GM18861 (cell line): ENCODE data around the gene PRSS48.
"Not testable (repeated sequence)": the region's sequence is repeated elsewhere in the genome, so short reads cannot be mapped to it uniquely, and the experiment has no call there.

Source experiments
- ATAC-seq: cut with Tn5 transposase; IDR thresholded peaks from one replicate; pipeline ENCODE4 v1.9.1; 2021; ENCODE audit not compliant: unreplicated experiment

Gene PRSS48

GRCh38 chr4:151260526-151260925, 16.4 kb upstream of the PRSS48 start:
- no peak for ATAC-seq

- no peak for ATAC-seq
These were observed 13.5 kb upstream of the PRSS48 start for GRCh38 chr4:151263455-151263854.

- ATAC-seq, result no peak
These were observed 10.5 kb upstream of the PRSS48 start for GRCh38 chr4:151266497-151266896.

GRCh38 chr4:151267104-151267503, 9.9 kb upstream of the PRSS48 start:
- ATAC-seq, result no peak

GRCh38 chr4:151267822-151268535, 9.0 kb upstream of the PRSS48 start:
- ATAC-seq, result no peak

GRCh38 chr4:151268905-151269304, 8.1 kb upstream of the PRSS48 start:
- ATAC-seq, result not testable (repeated sequence)

- ATAC-seq, result no peak
These were observed 7.7 kb downstream of the PRSS48 start for GRCh38 chr4:151284534-151285245.

GRCh38 chr4:151287409-151287808, 10.4 kb downstream of the PRSS48 start:
- ATAC-seq, result no peak

GRCh38 chr4:151291485-151291884, 14.5 kb downstream of the PRSS48 start:
- ATAC-seq, result no peak

- no peak for ATAC-seq
These were observed 15.1 kb downstream of the PRSS48 start for GRCh38 chr4:151292038-151292437.

GRCh38 chr4:151294833-151295496, 18.0 kb downstream of the PRSS48 start:
- ATAC-seq, result no peak

- no peak for ATAC-seq
These were observed 19.3 kb downstream of the PRSS48 start for GRCh38 chr4:151296227-151296626.

GRCh38 chr4:151297170-151297569, 20.2 kb downstream of the PRSS48 start:
- ATAC-seq, result no peak

GRCh38 chr4:151302432-151302831, 25.5 kb downstream of the PRSS48 start:
- ATAC-seq, result no peak

GRCh38 chr4:151304226-151304625, 27.3 kb downstream of the PRSS48 start:
- ATAC-seq, result no peak

GRCh38 chr4:151304755-151305154, 27.8 kb downstream of the PRSS48 start:
- peak; percentile 75 for ATAC-seq

GRCh38 chr4:151310124-151310728, 33.3 kb downstream of the PRSS48 start:
- no peak for ATAC-seq

- ATAC-seq, result no peak
These were observed 36.5 kb downstream of the PRSS48 start for GRCh38 chr4:151313306-151314009.

GRCh38 chr4:151314010-151314355, 37.0 kb downstream of the PRSS48 start:
- ATAC-seq, result no peak

GRCh38 chr4:151314479-151314878, 37.5 kb downstream of the PRSS48 start:
- ATAC-seq, result no peak
